ENCODE measurements around the gene FLNB. TPM values are rescaled to one million over a fixed set of nuclear protein-coding genes. Genes with fewer than 3 reads are reported as not detected.

Gene FLNB
- total and polyA plus RNA-seq, 2 of the 13 experiments (the other 11 are each of a cell fraction or from before 2014, with no cell fraction given) = 106 to 130 TPM

- TF ChIP-seq ZNF318 (CRISPR knock-in tag; IDR thresholded peaks at IDR 0.05) (no peak), ZNF367 (CRISPR knock-in tag; IDR thresholded peaks at IDR 0.05; ENCODE audit: borderline replicate concordance) (no peak), ZNF335 (CRISPR knock-in tag; IDR thresholded peaks at IDR 0.05) (0 out of 2 replicates have a peak, but pooled peaks have one; percentile 57), RFX3 (CRISPR knock-in tag; IDR thresholded peaks at IDR 0.05) (no peak), TARDBP (CRISPR knock-in tag; IDR thresholded peaks at IDR 0.05) (peak; percentile 99), ZBED4 (CRISPR knock-in tag; IDR thresholded peaks at IDR 0.05; ENCODE audit: borderline replicate concordance) (no peak; the same call in 1 of the 2 replicates), ZNF609 (CRISPR knock-in tag; IDR thresholded peaks at IDR 0.05; ENCODE audit: borderline replicate concordance) (peak; percentile 98), NFYB (CRISPR knock-in tag; IDR thresholded peaks at IDR 0.05) (no peak), ZNF816 (CRISPR knock-in tag; IDR thresholded peaks at IDR 0.05; ENCODE audit: borderline replicate concordance) (peak; percentile 52; the same call in 1 of the 2 replicates)
These were observed 51.4 kb downstream of the FLNB start (continued) for GRCh38 chr3:58059349-58060321.
